Measurements from ENCODE around the gene REPS2. TPM values are rescaled to one million over a fixed set of nuclear protein-coding genes. Genes with fewer than 3 reads are reported as not detected.

Gene REPS2
- total and polyA plus RNA-seq, 4 donors = 8.0 to 18.4 (median 11.6) TPM

GRCh38 chrX:17098516-17099247 lies 152.2 kb downstream of the REPS2 start:
- no peaks in the 10 kb centered on the region for H3K4me1 ChIP-seq (ENCODE audit: control insufficient read depth in 5 of 5, insufficient read depth in 5 of 5, low read length in 5 of 5)
- TF ChIP-seq CTCF (IDR thresholded peaks at IDR 0.05; ENCODE audit: control extremely low read depth, extremely low read depth) = no peak
- 40 to 93% methylated on average over 1 of the region's 1 CpG for WGBS, 2 donors
- no peak overlapping the region for H3K9ac ChIP-seq (ENCODE audit: insufficient read depth in 1 of 2, low read length in 2 of 2)
- H3K9me3 ChIP-seq (ENCODE audit: control insufficient read depth in 4 of 4, insufficient read depth in 3 of 4, low read length in 3 of 4) = no peaks in the 10 kb centered on the region
- H3K27me3 ChIP-seq (ENCODE audit: control insufficient read depth in 3 of 3, insufficient read depth in 3 of 3, low read length in 2 of 3) = peaks cover 0 to 35% (median 13%) of the 10 kb centered on the region in 3 donors
- no peak for ATAC-seq (ENCODE audit: insufficient read depth, low FRiP score)
- H3K4me3 ChIP-seq = no peak overlapping the region
- H3K36me3 ChIP-seq (ENCODE audit: control insufficient read depth in 4 of 4, insufficient read depth in 4 of 4, low read length in 4 of 4) = no peaks in the 10 kb centered on the region
- DNase-seq = no peak
- H3K27ac ChIP-seq (ENCODE audit: low read depth in 1 of 2, low read length in 1 of 2) = no peak overlapping the region

GRCh38 chrX:17104433-17104832 lies 158.0 kb downstream of the REPS2 start:
- H3K9ac ChIP-seq (ENCODE audit: insufficient read depth in 1 of 2, low read length in 2 of 2) = no peak overlapping the region
- ATAC-seq (ENCODE audit: insufficient read depth, low FRiP score) = no peak
- no peaks in the 10 kb centered on the region for H3K4me1 ChIP-seq (ENCODE audit: control insufficient read depth in 5 of 5, insufficient read depth in 5 of 5, low read length in 5 of 5)
- TF ChIP-seq CTCF (IDR thresholded peaks at IDR 0.05; ENCODE audit: control extremely low read depth, extremely low read depth) = no peak
- H3K36me3 ChIP-seq (ENCODE audit: control insufficient read depth in 4 of 4, insufficient read depth in 4 of 4, low read length in 4 of 4) = no peaks in the 10 kb centered on the region
- no peak overlapping the region for H3K4me3 ChIP-seq
- no peaks in the 10 kb centered on the region for H3K9me3 ChIP-seq (ENCODE audit: control insufficient read depth in 4 of 4, insufficient read depth in 3 of 4, low read length in 3 of 4)
- peaks cover 0 to 22% (median 20%) of the 10 kb centered on the region in 3 donors for H3K27me3 ChIP-seq (ENCODE audit: control insufficient read depth in 3 of 3, insufficient read depth in 3 of 3, low read length in 2 of 3)
- DNase-seq = no peak
- WGBS, 2 donors = 72 to 90% methylated on average over 4 of the region's 4 CpGs
- no peak overlapping the region for H3K27ac ChIP-seq (ENCODE audit: low read depth in 1 of 2, low read length in 1 of 2)

GRCh38 chrX:17120816-17121215 lies 174.4 kb downstream of the REPS2 start:
- Histone ChIP-seq H3K36me3 (ENCODE audit: control insufficient read depth in 4 of 4, insufficient read depth in 4 of 4, low read length in 4 of 4) (no peaks in the 10 kb centered on the region), H3K9me3 (ENCODE audit: control insufficient read depth in 4 of 4, insufficient read depth in 3 of 4, low read length in 3 of 4) (peaks cover 0 to 9% (median 4%) of the 10 kb centered on the region in 4 donors), H3K27ac (ENCODE audit: low read depth in 1 of 2, low read length in 1 of 2) (no peak overlapping the region), H3K9ac (ENCODE audit: insufficient read depth in 1 of 2, low read length in 2 of 2) (no peak overlapping the region), H3K4me1 (ENCODE audit: control insufficient read depth in 5 of 5, insufficient read depth in 5 of 5, low read length in 5 of 5) (no peaks in the 10 kb centered on the region), H3K4me3 (no peak overlapping the region), H3K27me3 (ENCODE audit: control insufficient read depth in 3 of 3, insufficient read depth in 3 of 3, low read length in 2 of 3) (peaks cover 0 to 2% (median 0%) of the 10 kb centered on the region in 3 donors)
- TF ChIP-seq CTCF (IDR thresholded peaks at IDR 0.05; ENCODE audit: control extremely low read depth, extremely low read depth) = no peak
- no peak for DNase-seq
- no peak for ATAC-seq (ENCODE audit: insufficient read depth, low FRiP score)
- 80 to 86% methylated on average over 6 of the region's 6 CpGs for WGBS, 2 donors
